HG03558 (cell line): ENCODE results near the gene BAD.

ENCODE experiments used
- ATAC-seq: cut with Tn5 transposase; IDR thresholded peaks from one replicate; pipeline ENCODE4 v1.9.1; 2021; ENCODE audit warnings: moderate number of reproducible peaks; ENCODE audit not compliant: unreplicated experiment; ENCODE audit errors: extremely low read depth

Gene BAD

GRCh38 chr11:64261556-64262080 lies 22.8 kb downstream of the BAD start:
- no peak for ATAC-seq

GRCh38 chr11:64260147-64260708 lies 24.2 kb downstream of the BAD start:
- ATAC-seq, result no peak

GRCh38 chr11:64259533-64260067 lies 24.9 kb downstream of the BAD start:
- ATAC-seq, result no peak

GRCh38 chr11:64258946-64259532 lies 25.4 kb downstream of the BAD start:
- ATAC-seq, result no peak

GRCh38 chr11:64258356-64258755 lies 26.1 kb downstream of the BAD start:
- no peak for ATAC-seq

GRCh38 chr11:64256300-64256699 lies 28.2 kb downstream of the BAD start:
- no peak for ATAC-seq

GRCh38 chr11:64255135-64256128 lies 29.0 kb downstream of the BAD start:
- ATAC-seq, result no peak

- ATAC-seq, result no peak
These were observed 30.1 kb downstream of the BAD start for GRCh38 chr11:64254326-64254725.

- no peak for ATAC-seq
These were observed 31.0 kb downstream of the BAD start for GRCh38 chr11:64253481-64253880.

GRCh38 chr11:64253043-64253442 lies 31.4 kb downstream of the BAD start:
- ATAC-seq, result no peak

GRCh38 chr11:64252003-64252872 lies 32.2 kb downstream of the BAD start:
- no peak for ATAC-seq

- ATAC-seq, result no peak
These were observed 32.8 kb downstream of the BAD start for GRCh38 chr11:64251753-64252002.

- no peak for ATAC-seq
These were observed 33.3 kb downstream of the BAD start, which contains the start of gene PLCB3 for GRCh38 chr11:64251016-64251752. PLCB3 (plus strand) TSS chr11:64251530; CDS start chr11:64251650, 120 bp downstream.

- ATAC-seq, result no peak
These were observed 34.0 kb downstream of the BAD start for GRCh38 chr11:64250415-64251015.

- ATAC-seq, result no peak
These were observed 34.7 kb downstream of the BAD start for GRCh38 chr11:64249563-64250414.

GRCh38 chr11:64249038-64249437 lies 35.4 kb downstream of the BAD start:
- ATAC-seq, result no peak

GRCh38 chr11:64248578-64248977 lies 35.9 kb downstream of the BAD start:
- no peak for ATAC-seq
